ENCODE results near the gene AMD1. TPM values are rescaled to one million over a fixed set of nuclear protein-coding genes. Genes with fewer than 3 reads are reported as not detected.

Gene AMD1
- total RNA-seq: 33.4 and 33.9 TPM in 2 replicates
- 92.5 and 107 TPM in 2 replicates for polyA plus RNA-seq
- 42.2 and 42.5 TPM in 2 replicates for polyA plus RNA-seq (2012)
- 5.5 and 6.7 TPM in 2 replicates for polyA minus RNA-seq (ENCODE audit: low replicate concordance)

- peak; percentile 97 to 98 for DNase-seq (ENCODE audit: low read depth in 2 of 2)
- H2AFZ ChIP-seq (ENCODE audit: low read length): peak within 1 kb of the TSS; percentile 90
- peaks cover 6% of the 10 kb centered on the region for H4K20me1 ChIP-seq (ENCODE audit: control insufficient read depth, extremely low read depth, insufficient read depth, low read length)
- H3K9me3 ChIP-seq (ENCODE audit: control insufficient read depth, insufficient read depth, low read depth, low read length): no peaks in the 10 kb centered on the region
- peaks cover 46% of the 10 kb centered on the region for H3K79me2 ChIP-seq (ENCODE audit: control insufficient read depth, insufficient read depth, low read length)
- peak within 1 kb of the TSS; percentile 93 for H3K27ac ChIP-seq (ENCODE audit: insufficient read depth, low read length)
- TF ChIP-seq CTCF (conservative IDR thresholded peaks at IDR 0.05 in 1 of 2, IDR thresholded peaks at IDR 0.05 in 1 of 2; ENCODE audit: low read depth in 1 of 2, low read length in 2 of 2) (no peak), EZH2 (IDR thresholded peaks at IDR 0.05; ENCODE audit: low read length, missing control alignments) (no peak)
- H3K4me1 ChIP-seq (ENCODE audit: control insufficient read depth, extremely low read depth, insufficient read depth, low read length): peaks cover 3% of the 10 kb centered on the region
- H3K4me3 ChIP-seq (replicated peaks in 1 of 4; ENCODE audit: control extremely low read depth in 1 of 4, insufficient read depth in 1 of 4, low read depth in 3 of 4, low read length in 4 of 4): peak within 1 kb of the TSS; percentile 78 to 91 (median 90)
- no peaks in the 10 kb centered on the region for H3K27me3 ChIP-seq (ENCODE audit: control insufficient read depth, insufficient read depth, low read length)
- H3K36me3 ChIP-seq (ENCODE audit: control insufficient read depth, insufficient read depth, low read length): no peaks in the 10 kb centered on the region
- peak within 1 kb of the TSS; percentile 91 for H3K9ac ChIP-seq (ENCODE audit: insufficient read depth, low read length)
- peak within 1 kb of the TSS; percentile 98 for H3K4me2 ChIP-seq (ENCODE audit: extremely low read depth, insufficient read depth, low read length)
Observed at GRCh38 chr6:110873981-110874879, at the start of gene AMD1. Gene AMD1, plus strand, starts transcription at chr6:110874785. Its CDS starts 321 bp downstream, at chr6:110875106.

GRCh38 chr6:110826236-110827129 is 48.1 kb upstream of the AMD1 start:
- H3K9me3 ChIP-seq (ENCODE audit: control insufficient read depth, insufficient read depth, low read depth, low read length): no peaks in the 10 kb centered on the region
- no peaks in the 10 kb centered on the region for H4K20me1 ChIP-seq (ENCODE audit: control insufficient read depth, extremely low read depth, insufficient read depth, low read length)
- no peaks in the 10 kb centered on the region for H3K4me1 ChIP-seq (ENCODE audit: control insufficient read depth, extremely low read depth, insufficient read depth, low read length)
- H3K27me3 ChIP-seq (ENCODE audit: control insufficient read depth, insufficient read depth, low read length): no peaks in the 10 kb centered on the region
- H3K4me2 ChIP-seq (ENCODE audit: extremely low read depth, insufficient read depth, low read length): no peak overlapping the region
- peak in 1 of 2 donors; percentile 9 for DNase-seq (ENCODE audit: low read depth in 2 of 2)
- H2AFZ ChIP-seq (ENCODE audit: low read length): peak overlapping the region; percentile 54
- no peak overlapping the region for H3K4me3 ChIP-seq (replicated peaks in 1 of 4; ENCODE audit: control extremely low read depth in 1 of 4, insufficient read depth in 1 of 4, low read depth in 3 of 4, low read length in 4 of 4)
- TF ChIP-seq EZH2 (IDR thresholded peaks at IDR 0.05; ENCODE audit: low read length, missing control alignments): no peak
- no peak for TF ChIP-seq CTCF (conservative IDR thresholded peaks at IDR 0.05 in 1 of 2, IDR thresholded peaks at IDR 0.05 in 1 of 2; ENCODE audit: low read depth in 1 of 2, low read length in 2 of 2)
- H3K36me3 ChIP-seq (ENCODE audit: control insufficient read depth, insufficient read depth, low read length): no peaks in the 10 kb centered on the region
- no peak overlapping the region for H3K27ac ChIP-seq (ENCODE audit: insufficient read depth, low read length)
- no peaks in the 10 kb centered on the region for H3K79me2 ChIP-seq (ENCODE audit: control insufficient read depth, insufficient read depth, low read length)
- H3K9ac ChIP-seq (ENCODE audit: insufficient read depth, low read length): no peak overlapping the region

- Histone ChIP-seq H3K36me3 (ENCODE audit: control insufficient read depth, insufficient read depth, low read length) (no peaks in the 10 kb centered on the region), H3K9me3 (ENCODE audit: control insufficient read depth, insufficient read depth, low read depth, low read length) (no peaks in the 10 kb centered on the region), H3K27ac (ENCODE audit: insufficient read depth, low read length) (no peak overlapping the region), H3K4me3 (replicated peaks in 1 of 4; ENCODE audit: control extremely low read depth in 1 of 4, insufficient read depth in 1 of 4, low read depth in 3 of 4, low read length in 4 of 4) (no peak overlapping the region), H3K9ac (ENCODE audit: insufficient read depth, low read length) (no peak overlapping the region), H3K79me2 (ENCODE audit: control insufficient read depth, insufficient read depth, low read length) (no peaks in the 10 kb centered on the region), H3K27me3 (ENCODE audit: control insufficient read depth, insufficient read depth, low read length) (no peaks in the 10 kb centered on the region), H2AFZ (ENCODE audit: low read length) (no peak overlapping the region), H3K4me2 (ENCODE audit: extremely low read depth, insufficient read depth, low read length) (no peak overlapping the region), H4K20me1 (ENCODE audit: control insufficient read depth, extremely low read depth, insufficient read depth, low read length) (no peaks in the 10 kb centered on the region), H3K4me1 (ENCODE audit: control insufficient read depth, extremely low read depth, insufficient read depth, low read length) (no peaks in the 10 kb centered on the region)
- DNase-seq (ENCODE audit: low read depth in 2 of 2): peak; percentile 19 to 21
- no peak for TF ChIP-seq EZH2 (IDR thresholded peaks at IDR 0.05; ENCODE audit: low read length, missing control alignments)
- TF ChIP-seq CTCF (conservative IDR thresholded peaks at IDR 0.05 in 1 of 2, IDR thresholded peaks at IDR 0.05 in 1 of 2; ENCODE audit: low read depth in 1 of 2, low read length in 2 of 2): no peak
Observed at GRCh38 chr6:110828396-110828795, 46.2 kb upstream of the AMD1 start.
